Heart right ventricle (tissue), 16 donors: Measurements from ENCODE around the gene GABRP. TPM values are rescaled to one million over a fixed set of nuclear protein-coding genes. Genes with fewer than 3 reads are reported as not detected.

Experiments
- ATAC-seq, 8 donors: fragments of 200-7000 bp; cut with Tn5 transposase; one replicate each; pipeline ENCODE4 v1.9.1; 2020; ENCODE audit warnings: mild to moderate bottlenecking in 8 of 8, moderate library complexity in 8 of 8, moderate number of reproducible peaks in 1 of 8
- DNase-seq, 2 donors: peaks; one replicate each; pipeline ENCODE4 v3.0.0-alpha.2; 2020
- H3K27ac ChIP-seq, 10 donors: fragments of 200-600 bp; sonication (generic) in 2 of 10; one replicate each; pipeline versions ENCODE4 v1.5.0 to v1.8.0; 2020 to 2022; ENCODE audit warnings: mild to moderate bottlenecking in 3 of 10
- H3K27me3 ChIP-seq, 7 donors: fragments of 200-600 bp; one replicate each; pipeline ENCODE4 v1.8.0; 2021 to 2022; ENCODE audit warnings: mild to moderate bottlenecking in 2 of 7
- H3K36me3 ChIP-seq, 9 donors: fragments of 200-600 bp; sonication (generic) in 1 of 9; one replicate each; pipeline versions ENCODE4 v1.5.0 to v1.8.0; 2020 to 2022; ENCODE audit warnings: mild to moderate bottlenecking in 2 of 9
- H3K4me1 ChIP-seq, 9 donors: fragments of 200-600 bp; sonication (generic) in 1 of 9; one replicate each; pipeline versions ENCODE4 v1.5.0 to v1.8.0; 2020 to 2022; ENCODE audit warnings: mild to moderate bottlenecking in 4 of 9
- H3K4me3 ChIP-seq, 10 donors: fragments of 200-600 bp; sonication (generic) in 2 of 10; one replicate each; pipeline versions ENCODE4 v1.5.0 to v1.8.0; 2020 to 2022; ENCODE audit warnings: mild to moderate bottlenecking in 7 of 10, moderate library complexity in 2 of 10
- H3K9me3 ChIP-seq, 11 donors: fragments of 200-600 bp in 10 of 11; sonication (generic) in 2 of 11; one replicate each; pipeline versions ENCODE4 v1.5.0 to v1.8.0; 2013 to 2022; ENCODE audit warnings: mild to moderate bottlenecking in 2 of 11, control low read depth in 1 of 11, moderate library complexity in 1 of 11
- CTCF ChIP-seq, 9 donors: fragments of 200-600 bp; sonication (generic) in 2 of 9; IDR thresholded peaks; one replicate each; pipeline versions ENCODE4 v1.5.0 to v1.8.0; 2021 to 2022; ENCODE audit warnings: antibody characterized with exemption in 9 of 9, mild to moderate bottlenecking in 5 of 9, moderate library complexity in 1 of 9
- WGBS, 2 donors: extraction: QIAGEN DNeasy Blood & Tissue Kit; methylation state at CpG; one replicate each; pipeline ENCODE4 v1.1.7; 2013; ENCODE audit warnings: inconsistent platforms in 1 of 2; 5-methylcytosine and 5-hydroxymethylcytosine counted together
- intact Hi-C, 10 donors: fragments of 100-400 bp; cut with DNase I; formaldehyde crosslinking; loops; one replicate each; pipeline versions ENCODE4 v1.11.1 to v1.14.2; 2022
- long read RNA-seq, 3 donors: library from polyadenylated mRNA; unstranded; transcript quantifications; one replicate each; pipeline ENCODE4 v2.0.0, GENCODE V29; 2020 to 2021
- polyA plus RNA-seq, 2 donors: library from polyadenylated mRNA; stranded (reverse); fragments of 200-250 nt; gene quantifications; one replicate each; pipeline ENCODE4 v1.2.3, GENCODE V29; 2013
- total RNA-seq, 10 donors: library from RNA; stranded (reverse); fragmentation: NEBNext Ultra II Directional in 3 of 10; extraction: Animal tissue kit (Norgen Biotek cat#: 25700) in 3 of 10; gene quantifications; one replicate each; pipeline versions ENCODE4 v1.2.1 to v1.2.4, GENCODE V29; 2021 to 2023
- donor health status: Arrhythmogenic right ventricular cardiomyopathy.
- donor health status: ischemic (EF 13 %, LVEDD 7.1; RV severe dilation, severe dysfunction).
- donor health status: healthy with polysubstance abuse.
- donor health status: DM: no; HTN: yes; CAD: no.
- donor health status: DM: no; HTN: no; CAD: no.
- donor health status: ischemic (EF 25% LVEDD 6.9; RV normal size, moderate dysfunction).
- donor health status: ischemic (EF 25% LVEDD 5.7; RV mildly dilated, moderate dysfunction).
- donor health status: healthy.
- donor health status: DM: yes; HTN: yes; CAD: no.
- donor health status: Ischemic cardiomyopathy.
- donor health status: ischemic (EF 35%, LVEDD 5.7; RV mildly dilated, moderate dysfunction).
- donor health status: nonischemic (EF 11% LVEDD 7.7; RV severe dilation, severe dysfunction).
- donor health status: DM: yes; HTN: yes; CAD: no.
- donor health status: PGD.
- donor health status: ischemic (EF 29% LVEDD 5.4; RV normal size, mild dysfunction).
- donor health status: nonischemic (EF 23%, LVEDD 6.1; RV moderate dilation, normal function).

The GABRP gene
- total RNA-seq, result 1 to 10 TPM in 2 of 10 donors, under 1 TPM in 7, not detected in 1; 0.07 to 1.6 (median 0.49) TPM
- polyA plus RNA-seq, result under 1 TPM; 0.14 to 0.37 TPM
- long read RNA-seq, donor 1, result 0 reads
- long read RNA-seq, donor 2, result 0 reads
- long read RNA-seq, donor 3, result 0 reads

GRCh38 chr5:170783498-170784247, at the start of gene GABRP:
GABRP (plus strand) TSS chr5:170783725; CDS start chr5:170788616, 4,891 bp downstream.
- Histone ChIP-seq H3K4me1 (peaks cover 0 to 61% (median 21%) of the 10 kb centered on the region in 9 donors), H3K36me3 (no peaks in the 10 kb centered on the region), H3K4me3 (no peak within 1 kb of the TSS), H3K9me3 (no peaks in the 10 kb centered on the region), H3K27ac (peak within 1 kb of the TSS in 6 of 10 donors; percentile 4 to 75 (median 63)), H3K27me3 (no peaks in the 10 kb centered on the region)
- TF ChIP-seq CTCF (IDR thresholded peaks at IDR 0.05), result no peak
- intact Hi-C loops, result no loop called here
- 70 to 78% methylated on average over 14 of the region's 14 CpGs for WGBS, 2 donors
- no peak for DNase-seq
- peak in 3 of 8 donors; percentile 21 to 61 (median 41) for ATAC-seq

GRCh38 chr5:170736966-170737365, 46.6 kb upstream of the GABRP start:
- no peak for ATAC-seq
- no peak for DNase-seq
- H3K27me3 ChIP-seq, result no peaks in the 10 kb centered on the region
- intact Hi-C loops, result no loop called here
- no peaks in the 10 kb centered on the region for H3K4me1 ChIP-seq
- WGBS, 2 donors, result 56 to 60% methylated on average over 3 of the region's 3 CpGs
- no peak overlapping the region for H3K4me3 ChIP-seq
- TF ChIP-seq CTCF (IDR thresholded peaks at IDR 0.05), result no peak
- H3K36me3 ChIP-seq, result peaks cover 0 to 5% (median 0%) of the 10 kb centered on the region in 9 donors
- H3K9me3 ChIP-seq, result peaks cover 0 to 20% (median 0%) of the 10 kb centered on the region in 11 donors
- H3K27ac ChIP-seq, result no peak overlapping the region

- H3K27me3 ChIP-seq, result no peaks in the 10 kb centered on the region
- H3K27ac ChIP-seq, result no peak overlapping the region
- ATAC-seq (no peak), DNase-seq (no peak)
- WGBS, 2 donors, result 63 to 81% methylated on average over 1 of the region's 1 CpG
- TF ChIP-seq CTCF (IDR thresholded peaks at IDR 0.05), result no peak
- no peaks in the 10 kb centered on the region for H3K4me1 ChIP-seq
- peaks cover 0 to 20% (median 0%) of the 10 kb centered on the region in 11 donors for H3K9me3 ChIP-seq
- peaks cover 0 to 5% (median 0%) of the 10 kb centered on the region in 9 donors for H3K36me3 ChIP-seq
- no peak overlapping the region for H3K4me3 ChIP-seq
- intact Hi-C loops, result no loop called here
Observed at GRCh38 chr5:170737591-170737990, 45.9 kb upstream of the GABRP start.

GRCh38 chr5:170738840-170739239, 44.7 kb upstream of the GABRP start:
- no peak for ATAC-seq
- Histone ChIP-seq H3K27ac (no peak overlapping the region), H3K36me3 (peaks cover 0 to 5% (median 0%) of the 10 kb centered on the region in 9 donors), H3K27me3 (peaks cover 0 to under 1% (median 0%) of the 10 kb centered on the region in 7 donors), H3K4me1 (peaks cover 0 to 3% (median under 1%) of the 10 kb centered on the region in 9 donors), H3K9me3 (peaks cover 0 to 20% (median 0%) of the 10 kb centered on the region in 11 donors), H3K4me3 (no peak overlapping the region)
- WGBS, 2 donors, result 58 to 61% methylated on average over 3 of the region's 3 CpGs
- intact Hi-C loops, result no loop called here
- DNase-seq, result no peak
- no peak for TF ChIP-seq CTCF (IDR thresholded peaks at IDR 0.05)
